Measurements from ENCODE around the gene ZNF525.
"Not testable (repeated sequence)": the region's sequence is repeated elsewhere in the genome, so short reads cannot be mapped to it uniquely, and the experiment has no call there.

ZNF525 gene

GRCh38 chr19:53357821-53358581 is 7.5 kb upstream of the ZNF525 start:
- no peak for TF ChIP-seq CTCF (IDR thresholded peaks at IDR 0.05; ENCODE audit: low read depth, low read length, missing control alignments)
- H3K4me3 ChIP-seq (replicated peaks; ENCODE audit: low read depth, low read length), result no peak overlapping the region
- DNase-seq (ENCODE audit: extremely low read depth, low read depth), result no peak

- not testable (repeated sequence) for H3K4me3 ChIP-seq (replicated peaks; ENCODE audit: low read depth, low read length); DNase-seq (ENCODE audit: extremely low read depth, low read depth)
These were observed 5.4 kb upstream of the ZNF525 start for GRCh38 chr19:53360056-53360455.

- no peak for DNase-seq (ENCODE audit: extremely low read depth, low read depth)
- H3K4me3 ChIP-seq (replicated peaks; ENCODE audit: low read depth, low read length), result peak overlapping the region; percentile 48
- no peak for TF ChIP-seq CTCF (IDR thresholded peaks at IDR 0.05; ENCODE audit: low read depth, low read length, missing control alignments)
These were observed 491 bp downstream of the ZNF525 start for GRCh38 chr19:53365899-53366493.

GRCh38 chr19:53372196-53372595 is 6.7 kb downstream of the ZNF525 start:
- H3K4me3 ChIP-seq (replicated peaks; ENCODE audit: low read depth, low read length), result no peak overlapping the region
- no peak for DNase-seq (ENCODE audit: extremely low read depth, low read depth)

GRCh38 chr19:53374288-53374687 is 8.8 kb downstream of the ZNF525 start:
- DNase-seq (ENCODE audit: extremely low read depth, low read depth), result no peak
- no peak overlapping the region for H3K4me3 ChIP-seq (replicated peaks; ENCODE audit: low read depth, low read length)
- no peak for TF ChIP-seq CTCF (IDR thresholded peaks at IDR 0.05; ENCODE audit: low read depth, low read length, missing control alignments)

More at GRCh38 chr19:53372196-53372595, 6.7 kb downstream of the ZNF525 start:
- TF ChIP-seq CTCF (IDR thresholded peaks at IDR 0.05; ENCODE audit: low read depth, low read length, missing control alignments), result no peak

GRCh38 chr19:53374743-53375142 is 9.2 kb downstream of the ZNF525 start:
- no peak for DNase-seq (ENCODE audit: extremely low read depth, low read depth)
- H3K4me3 ChIP-seq (replicated peaks; ENCODE audit: low read depth, low read length), result no peak overlapping the region
- no peak for TF ChIP-seq CTCF (IDR thresholded peaks at IDR 0.05; ENCODE audit: low read depth, low read length, missing control alignments)

- H3K4me3 ChIP-seq (replicated peaks; ENCODE audit: low read depth, low read length), result no peak overlapping the region
- no peak for TF ChIP-seq CTCF (IDR thresholded peaks at IDR 0.05; ENCODE audit: low read depth, low read length, missing control alignments)
- no peak for DNase-seq (ENCODE audit: extremely low read depth, low read depth)
These were observed 15.9 kb downstream of the ZNF525 start for GRCh38 chr19:53381376-53381775.

Data from HFF-Myc (cell line).